Activated naive CD4-positive, alpha-beta T cell treated with anti-CD3 and anti-CD28 coated beads, Interleukin-2, amount 50 U/mL, for 72 hours (primary cell): ENCODE results near the gene OR6C75. TPM values are rescaled to one million over a fixed set of nuclear protein-coding genes. Genes with fewer than 3 reads are reported as not detected.
"Not testable (repeated sequence)": the region's sequence is repeated elsewhere in the genome, so short reads cannot be mapped to it uniquely, and the experiment has no call there.

Experiments
- ATAC-seq, 2 donors: fragments of 150-1000 bp; cut with Tn5 transposase; 2 replicates each; pipeline ENCODE4 v1.10.0; 2021; ENCODE audit warnings: mild to moderate bottlenecking in 2 of 2, moderate library complexity in 2 of 2
- DNase-seq, 2 donors: peaks; one replicate each; pipeline ENCODE4 v3.0.0; 2021 to 2022; ENCODE audit warnings: low spot score in 2 of 2
- H3K27ac Mint-ChIP-seq, 2 donors: one replicate each; pipeline ENCODE4 v1.8.0; 2022; ENCODE audit warnings: mild to moderate bottlenecking in 2 of 2, mixed read lengths in 2 of 2
- H3K36me3 Mint-ChIP-seq, 2 donors: one replicate each; pipeline ENCODE4 v1.8.0; 2022; ENCODE audit warnings: mixed read lengths in 2 of 2
- H3K9me3 Mint-ChIP-seq, 2 donors: one replicate each; pipeline ENCODE4 v1.8.0; 2022; ENCODE audit warnings: mixed read lengths in 2 of 2
- total RNA-seq, 2 donors: library from RNA; stranded (reverse); gene quantifications; one replicate each; pipeline ENCODE4 v1.2.3, GENCODE V29; 2022

The OR6C75 gene
- total RNA-seq, 2 donors from 2014 or later = not detected

GRCh38 chr12:55414396-55414823 is 51.6 kb downstream of the OR6C75 start:
- H3K36me3 Mint-ChIP-seq, DNase-seq: not testable (repeated sequence)
- peak in 1 of 2 donors; percentile 11 for ATAC-seq

GRCh38 chr12:55414889-55415288 is 52.1 kb downstream of the OR6C75 start:
- not testable (repeated sequence) for DNase-seq, H3K27ac Mint-ChIP-seq, H3K36me3 Mint-ChIP-seq, H3K9me3 Mint-ChIP-seq
- peak; percentile 77 to 84 for ATAC-seq

More at GRCh38 chr12:55414396-55414823, 51.6 kb downstream of the OR6C75 start:
- not testable (repeated sequence) for H3K9me3 Mint-ChIP-seq, H3K27ac Mint-ChIP-seq

- no peak for ATAC-seq
- H3K36me3 Mint-ChIP-seq = peaks cover 0 to 8% of the 10 kb centered on the region in 2 donors
- peaks cover 0 to 4% of the 10 kb centered on the region in 2 donors for H3K9me3 Mint-ChIP-seq
- no peak for DNase-seq
- no peak overlapping the region for H3K27ac Mint-ChIP-seq
These were observed 54.2 kb downstream of the OR6C75 start for GRCh38 chr12:55416961-55417360.

Other genes with a start within 250 kb of the OR6C75 start
- gene OR9K2, start 236.6 kb upstream of the OR6C75 start, total RNA-seq = not detected
- not detected for gene OR10A7, start 141.9 kb upstream of the OR6C75 start, total RNA-seq
- not detected for gene OR6C74, start 118.4 kb upstream of the OR6C75 start, total RNA-seq
- not detected for gene OR6C6, start 66.4 kb upstream of the OR6C75 start, total RNA-seq
- not detected for gene OR6C1, start 48.6 kb upstream of the OR6C75 start, total RNA-seq
- gene OR6C3, start 32.2 kb upstream of the OR6C75 start, total RNA-seq = not detected
- not detected for gene OR6C65, start 37.6 kb downstream of the OR6C75 start, total RNA-seq
- gene OR6C76, start 63.3 kb downstream of the OR6C75 start, total RNA-seq = not detected
- not detected for gene OR6C2, start 81.1 kb downstream of the OR6C75 start, total RNA-seq
- not detected for gene OR6C70, start 107.2 kb downstream of the OR6C75 start, total RNA-seq
- not detected for gene OR6C68, start 129.4 kb downstream of the OR6C75 start, total RNA-seq
- gene OR6C4, start 186.6 kb downstream of the OR6C75 start, total RNA-seq = not detected
- not detected for gene OR2AP1, start 209.5 kb downstream of the OR6C75 start, total RNA-seq